SU-DHL-6 (cell line): Measurements from ENCODE around the gene SLC4A2.

Experiments used
- EZH2phosphoT487 ChIP-seq: fragments of 200-600 bp; sonication (generic), shearing (Covaris generic); conservative IDR thresholded peaks from 2 replicates; pipeline ENCODE4 v1.6.1; 2018; ENCODE audit warnings: mild to moderate bottlenecking, antibody characterized with exemption, low read length, moderate library complexity, mixed read lengths
- TF ChIP-seq, protein P1 (sequence below): fragments of 200-600 bp; sonication (generic); IDR thresholded peaks from one replicate; pipeline ENCODE4 v1.5.1; 2017; ENCODE audit warnings: antibody characterized with exemption, mild to moderate bottlenecking, low read length, moderate library complexity; ENCODE audit not compliant: insufficient read depth, poor library complexity, severe bottlenecking

DNA sequence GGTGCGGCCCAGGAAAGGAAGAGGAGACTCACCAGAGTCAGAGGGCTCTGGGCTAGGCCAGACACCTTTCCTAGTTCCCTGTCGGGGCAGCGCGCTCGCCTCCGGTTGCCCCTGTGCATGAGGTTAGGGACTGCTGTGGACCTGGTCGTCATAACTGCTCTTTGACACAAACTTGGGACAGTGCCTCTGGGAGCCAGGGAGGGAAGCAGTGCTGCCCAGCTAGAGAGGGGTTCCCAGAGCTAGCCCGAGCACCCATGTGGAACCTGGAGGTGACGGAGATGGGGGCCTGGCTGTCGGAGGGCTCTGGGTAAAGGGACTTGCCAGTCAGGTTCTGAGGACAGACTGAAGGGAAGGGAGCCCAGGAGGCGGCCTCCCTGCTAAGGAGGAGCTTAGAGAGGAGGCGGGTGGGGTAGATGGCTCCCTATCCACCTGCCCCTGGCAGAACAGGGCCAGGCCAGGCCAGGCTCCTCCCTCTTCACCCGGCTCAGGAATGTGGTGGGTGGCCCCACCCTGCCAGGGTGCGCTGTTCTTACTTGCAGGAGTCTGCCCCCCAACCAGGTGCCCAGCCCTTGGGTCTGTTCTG is 56.5 kb downstream of the SLC4A2 start:
- TF ChIP-seq, protein P1, sequence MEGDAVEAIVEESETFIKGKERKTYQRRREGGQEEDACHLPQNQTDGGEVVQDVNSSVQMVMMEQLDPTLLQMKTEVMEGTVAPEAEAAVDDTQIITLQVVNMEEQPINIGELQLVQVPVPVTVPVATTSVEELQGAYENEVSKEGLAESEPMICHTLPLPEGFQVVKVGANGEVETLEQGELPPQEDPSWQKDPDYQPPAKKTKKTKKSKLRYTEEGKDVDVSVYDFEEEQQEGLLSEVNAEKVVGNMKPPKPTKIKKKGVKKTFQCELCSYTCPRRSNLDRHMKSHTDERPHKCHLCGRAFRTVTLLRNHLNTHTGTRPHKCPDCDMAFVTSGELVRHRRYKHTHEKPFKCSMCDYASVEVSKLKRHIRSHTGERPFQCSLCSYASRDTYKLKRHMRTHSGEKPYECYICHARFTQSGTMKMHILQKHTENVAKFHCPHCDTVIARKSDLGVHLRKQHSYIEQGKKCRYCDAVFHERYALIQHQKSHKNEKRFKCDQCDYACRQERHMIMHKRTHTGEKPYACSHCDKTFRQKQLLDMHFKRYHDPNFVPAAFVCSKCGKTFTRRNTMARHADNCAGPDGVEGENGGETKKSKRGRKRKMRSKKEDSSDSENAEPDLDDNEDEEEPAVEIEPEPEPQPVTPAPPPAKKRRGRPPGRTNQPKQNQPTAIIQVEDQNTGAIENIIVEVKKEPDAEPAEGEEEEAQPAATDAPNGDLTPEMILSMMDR = no peak
- no peak for TF ChIP-seq EZH2phosphoT487
